ENCODE data around the gene SMYD3. TPM values are rescaled to one million over a fixed set of nuclear protein-coding genes. Genes with fewer than 3 reads are reported as not detected.

The SMYD3 gene
- total RNA-seq, 2 donors from 2014 or later: 13.5 to 20.8 TPM

- no peaks in the 10 kb centered on the region for H3K27me3 ChIP-seq
- no peak overlapping the region for H3K27ac ChIP-seq
- 83 to 92% methylated on average over 2 of the region's 2 CpGs for WGBS, 2 donors
- no peaks in the 10 kb centered on the region for H3K36me3 ChIP-seq (replicated peaks in 1 of 2; ENCODE audit: insufficient read depth in 1 of 2, low read depth in 2 of 2)
- H3K4me3 ChIP-seq: no peak overlapping the region
- DNase-seq (no peak), ATAC-seq (no peak)
- intact Hi-C loops (cut with DNase I): no loop called here
- no peaks in the 10 kb centered on the region for H3K9me3 ChIP-seq
- H3K4me1 ChIP-seq: no peaks in the 10 kb centered on the region
- TF ChIP-seq POLR2A (IDR thresholded peaks at IDR 0.05) (no peak), CTCF (IDR thresholded peaks at IDR 0.05) (no peak)
These were observed 212.8 kb downstream of the SMYD3 start for GRCh38 chr1:246294263-246294662.

DNA sequence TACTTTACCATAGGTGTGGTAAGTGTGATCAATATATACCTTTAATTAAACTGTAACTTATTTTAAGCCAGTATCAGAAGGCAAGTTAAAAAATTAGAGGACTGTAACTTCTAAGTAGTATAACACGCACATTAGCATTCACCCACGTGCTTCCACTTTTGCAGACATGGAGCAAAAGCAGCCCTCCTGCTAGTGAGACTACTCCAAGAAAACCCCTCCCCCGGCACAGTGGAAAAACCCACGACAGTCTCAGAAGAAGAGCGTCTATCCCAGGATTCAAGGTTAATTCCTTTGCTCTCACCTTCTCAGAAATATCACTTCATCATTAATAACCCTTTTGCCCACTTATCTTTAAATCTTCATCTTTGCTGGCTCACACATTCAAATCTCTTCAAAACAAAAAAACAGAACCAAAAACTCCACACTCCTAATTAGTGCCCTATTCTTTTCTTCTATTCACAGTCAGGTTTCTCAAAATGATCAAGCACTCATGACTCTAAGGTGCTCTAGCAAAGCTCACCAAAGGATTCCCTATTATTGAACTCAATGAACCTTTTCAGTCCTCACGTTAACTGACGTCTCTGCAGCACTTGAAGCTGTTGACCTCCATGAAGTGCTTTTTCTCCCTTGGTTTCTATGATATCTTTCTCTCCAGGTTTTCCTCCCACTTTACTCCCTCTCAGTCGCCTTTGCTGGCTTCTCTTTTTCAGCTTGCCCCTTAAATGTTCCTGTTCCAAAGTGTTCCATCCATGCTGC, 213.5 kb downstream of the SMYD3 start:
- Histone ChIP-seq H3K27me3 (no peaks in the 10 kb centered on the region), H3K4me1 (no peaks in the 10 kb centered on the region), H3K4me3 (no peak overlapping the region), H3K27ac (no peak overlapping the region), H3K9me3 (no peaks in the 10 kb centered on the region), H3K36me3 (replicated peaks in 1 of 2; ENCODE audit: insufficient read depth in 1 of 2, low read depth in 2 of 2) (no peaks in the 10 kb centered on the region)
- intact Hi-C loops (cut with DNase I): no loop called here
- ATAC-seq (no peak), DNase-seq (no peak)
- 88 to 92% methylated on average over 8 of the region's 8 CpGs for WGBS, 2 donors
- TF ChIP-seq POLR2A (IDR thresholded peaks at IDR 0.05) (no peak), CTCF (IDR thresholded peaks at IDR 0.05) (no peak)

DNA sequence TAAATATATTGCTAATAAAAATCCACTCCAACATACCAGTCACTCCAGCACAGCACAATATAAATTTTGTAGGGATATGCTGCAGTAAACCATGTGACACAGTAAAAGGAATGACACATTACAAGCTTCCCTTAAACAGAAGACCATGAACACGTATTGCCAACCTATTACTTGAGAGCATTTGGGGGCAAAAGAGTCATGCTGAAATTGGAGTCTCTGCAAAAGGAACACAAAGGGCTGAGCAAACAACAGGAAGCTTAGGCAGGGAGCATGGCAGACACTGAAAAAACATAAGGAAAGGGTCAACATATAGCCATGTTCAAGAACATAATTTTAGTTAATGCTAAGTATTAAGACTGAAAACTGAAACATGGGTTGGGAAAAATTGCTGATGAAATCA, 214.5 kb downstream of the SMYD3 start:
- intact Hi-C loops (cut with DNase I): no loop called here
- H3K27me3 ChIP-seq: no peaks in the 10 kb centered on the region
- no peaks in the 10 kb centered on the region for H3K4me1 ChIP-seq
- DNase-seq (no peak), ATAC-seq (no peak)
- WGBS, 2 donors: 87 to 91% methylated on average over 1 of the region's 1 CpG
- H3K4me3 ChIP-seq: no peak overlapping the region
- TF ChIP-seq CTCF (IDR thresholded peaks at IDR 0.05) (no peak), POLR2A (IDR thresholded peaks at IDR 0.05) (no peak)
- H3K36me3 ChIP-seq (replicated peaks in 1 of 2; ENCODE audit: insufficient read depth in 1 of 2, low read depth in 2 of 2): no peaks in the 10 kb centered on the region
- H3K9me3 ChIP-seq: no peaks in the 10 kb centered on the region
- no peak overlapping the region for H3K27ac ChIP-seq

DNA sequence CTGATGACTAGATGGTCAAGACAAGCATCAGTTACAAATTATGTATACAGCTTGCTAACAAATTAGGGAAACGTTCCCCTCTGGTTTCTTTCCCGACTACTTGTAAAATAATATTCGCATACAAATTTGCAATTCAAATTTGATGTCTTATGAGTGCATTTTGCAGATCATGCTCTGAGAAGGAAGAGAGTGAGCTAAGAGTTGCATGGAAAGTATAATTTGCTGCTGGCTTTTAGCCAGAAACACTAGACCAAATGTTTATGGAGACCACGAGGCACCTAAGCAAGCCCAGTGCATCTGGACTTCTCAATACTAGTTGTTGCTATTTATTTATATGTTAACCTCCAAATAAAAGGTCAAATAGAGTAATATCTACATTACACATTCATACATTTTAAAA, 216.0 kb downstream of the SMYD3 start:
- TF ChIP-seq POLR2A (IDR thresholded peaks at IDR 0.05): no peak
- TF ChIP-seq CTCF (IDR thresholded peaks at IDR 0.05): no peak
- no peaks in the 10 kb centered on the region for H3K36me3 ChIP-seq (replicated peaks in 1 of 2; ENCODE audit: insufficient read depth in 1 of 2, low read depth in 2 of 2)
- no peaks in the 10 kb centered on the region for H3K9me3 ChIP-seq
- 81 to 82% methylated on average over 4 of the region's 4 CpGs for WGBS, 2 donors
- intact Hi-C loops (cut with DNase I): no loop called here
- no peak for DNase-seq
- H3K27me3 ChIP-seq: no peaks in the 10 kb centered on the region
- H3K27ac ChIP-seq: no peak overlapping the region
- ATAC-seq: no peak
- H3K4me1 ChIP-seq: no peaks in the 10 kb centered on the region
- no peak overlapping the region for H3K4me3 ChIP-seq
